Measurements from ENCODE around the gene PTGIS.

PTGIS gene

GRCh38 chr20:49477200-49477599 is 90.7 kb downstream of the PTGIS start:
- H3K4me1 ChIP-seq (ENCODE audit: control insufficient read depth, insufficient read depth, low read length), result 0 out of 2 replicates have a peak, but pooled peaks cover 3% of the 10 kb centered on the region
- H3K27me3 ChIP-seq (ENCODE audit: control insufficient read depth, insufficient read depth, low read length), result peaks cover 8% of the 10 kb centered on the region
- H3K36me3 ChIP-seq (ENCODE audit: control insufficient read depth, insufficient read depth, low read length), result no peaks in the 10 kb centered on the region
- no peak overlapping the region for H3K27ac ChIP-seq (ENCODE audit: low read depth, low read length)
- H3K9me3 ChIP-seq (ENCODE audit: control insufficient read depth, insufficient read depth, low read depth, low read length), result no peaks in the 10 kb centered on the region
- H3K4me3 ChIP-seq (ENCODE audit: low read depth, low read length), result no peak overlapping the region
- H3K9ac ChIP-seq (ENCODE audit: low read length), result no peak overlapping the region

- no peak overlapping the region for H3K9ac ChIP-seq (ENCODE audit: low read length)
- H3K4me3 ChIP-seq (ENCODE audit: low read depth, low read length), result no peak overlapping the region
- 0 out of 2 replicates have a peak, but pooled peaks cover 3% of the 10 kb centered on the region for H3K4me1 ChIP-seq (ENCODE audit: control insufficient read depth, insufficient read depth, low read length)
- no peaks in the 10 kb centered on the region for H3K36me3 ChIP-seq (ENCODE audit: control insufficient read depth, insufficient read depth, low read length)
- no peak overlapping the region for H3K27ac ChIP-seq (ENCODE audit: low read depth, low read length)
- no peaks in the 10 kb centered on the region for H3K9me3 ChIP-seq (ENCODE audit: control insufficient read depth, insufficient read depth, low read depth, low read length)
- no peaks in the 10 kb centered on the region for H3K27me3 ChIP-seq (ENCODE audit: control insufficient read depth, insufficient read depth, low read length)
Measured at GRCh38 chr20:49476016-49476355, 92.0 kb downstream of the PTGIS start.

GRCh38 chr20:49475292-49476015 is 92.5 kb downstream of the PTGIS start:
- Histone ChIP-seq H3K27me3 (ENCODE audit: control insufficient read depth, insufficient read depth, low read length) (no peaks in the 10 kb centered on the region), H3K27ac (ENCODE audit: low read depth, low read length) (no peak overlapping the region), H3K4me1 (ENCODE audit: control insufficient read depth, insufficient read depth, low read length) (0 out of 2 replicates have a peak, but pooled peaks cover 3% of the 10 kb centered on the region), H3K9ac (ENCODE audit: low read length) (no peak overlapping the region), H3K4me3 (ENCODE audit: low read depth, low read length) (no peak overlapping the region), H3K9me3 (ENCODE audit: control insufficient read depth, insufficient read depth, low read depth, low read length) (no peaks in the 10 kb centered on the region), H3K36me3 (ENCODE audit: control insufficient read depth, insufficient read depth, low read length) (no peaks in the 10 kb centered on the region)

- no peak overlapping the region for H3K4me3 ChIP-seq (ENCODE audit: low read depth, low read length)
- H3K9ac ChIP-seq (ENCODE audit: low read length), result no peak overlapping the region
- H3K4me1 ChIP-seq (ENCODE audit: control insufficient read depth, insufficient read depth, low read length), result 0 out of 2 replicates have a peak, but pooled peaks cover 3% of the 10 kb centered on the region
- H3K9me3 ChIP-seq (ENCODE audit: control insufficient read depth, insufficient read depth, low read depth, low read length), result no peaks in the 10 kb centered on the region
- no peak overlapping the region for H3K27ac ChIP-seq (ENCODE audit: low read depth, low read length)
- no peaks in the 10 kb centered on the region for H3K36me3 ChIP-seq (ENCODE audit: control insufficient read depth, insufficient read depth, low read length)
- H3K27me3 ChIP-seq (ENCODE audit: control insufficient read depth, insufficient read depth, low read length), result no peaks in the 10 kb centered on the region
Measured at GRCh38 chr20:49471397-49471796, 96.5 kb downstream of the PTGIS start.

- Histone ChIP-seq H3K4me1 (ENCODE audit: control insufficient read depth, insufficient read depth, low read length) (0 out of 2 replicates have a peak, but pooled peaks cover 2% of the 10 kb centered on the region), H3K27me3 (ENCODE audit: control insufficient read depth, insufficient read depth, low read length) (no peaks in the 10 kb centered on the region), H3K9me3 (ENCODE audit: control insufficient read depth, insufficient read depth, low read depth, low read length) (no peaks in the 10 kb centered on the region), H3K27ac (ENCODE audit: low read depth, low read length) (no peak overlapping the region), H3K4me3 (ENCODE audit: low read depth, low read length) (no peak overlapping the region), H3K9ac (ENCODE audit: low read length) (no peak overlapping the region), H3K36me3 (ENCODE audit: control insufficient read depth, insufficient read depth, low read length) (no peaks in the 10 kb centered on the region)
Measured at GRCh38 chr20:49470922-49471321, 97.0 kb downstream of the PTGIS start.

- no peak overlapping the region for H3K27ac ChIP-seq (ENCODE audit: low read depth, low read length)
- no peaks in the 10 kb centered on the region for H3K9me3 ChIP-seq (ENCODE audit: control insufficient read depth, insufficient read depth, low read depth, low read length)
- H3K27me3 ChIP-seq (ENCODE audit: control insufficient read depth, insufficient read depth, low read length), result no peaks in the 10 kb centered on the region
- no peak overlapping the region for H3K9ac ChIP-seq (ENCODE audit: low read length)
- H3K4me3 ChIP-seq (ENCODE audit: low read depth, low read length), result no peak overlapping the region
- no peaks in the 10 kb centered on the region for H3K36me3 ChIP-seq (ENCODE audit: control insufficient read depth, insufficient read depth, low read length)
- H3K4me1 ChIP-seq (ENCODE audit: control insufficient read depth, insufficient read depth, low read length), result no peaks in the 10 kb centered on the region
Measured at GRCh38 chr20:49469060-49469459, 98.9 kb downstream of the PTGIS start.

GRCh38 chr20:49468412-49468811 is 99.5 kb downstream of the PTGIS start:
- H3K9me3 ChIP-seq (ENCODE audit: control insufficient read depth, insufficient read depth, low read depth, low read length), result no peaks in the 10 kb centered on the region

GRCh38 chr20:49466114-49466912 is 101.6 kb downstream of the PTGIS start:
- no peaks in the 10 kb centered on the region for H3K9me3 ChIP-seq (ENCODE audit: control insufficient read depth, insufficient read depth, low read depth, low read length)
- no peaks in the 10 kb centered on the region for H3K4me1 ChIP-seq (ENCODE audit: control insufficient read depth, insufficient read depth, low read length)
- H3K27me3 ChIP-seq (ENCODE audit: control insufficient read depth, insufficient read depth, low read length), result no peaks in the 10 kb centered on the region
- H3K4me3 ChIP-seq (ENCODE audit: low read depth, low read length), result no peak overlapping the region
- no peaks in the 10 kb centered on the region for H3K36me3 ChIP-seq (ENCODE audit: control insufficient read depth, insufficient read depth, low read length)
- H3K27ac ChIP-seq (ENCODE audit: low read depth, low read length), result no peak overlapping the region
- H3K9ac ChIP-seq (ENCODE audit: low read length), result no peak overlapping the region

More at GRCh38 chr20:49468412-49468811, 99.5 kb downstream of the PTGIS start:
- Histone ChIP-seq H3K27ac (ENCODE audit: low read depth, low read length) (no peak overlapping the region), H3K9ac (ENCODE audit: low read length) (no peak overlapping the region), H3K27me3 (ENCODE audit: control insufficient read depth, insufficient read depth, low read length) (no peaks in the 10 kb centered on the region), H3K4me3 (ENCODE audit: low read depth, low read length) (no peak overlapping the region), H3K36me3 (ENCODE audit: control insufficient read depth, insufficient read depth, low read length) (no peaks in the 10 kb centered on the region), H3K4me1 (ENCODE audit: control insufficient read depth, insufficient read depth, low read length) (no peaks in the 10 kb centered on the region)

GRCh38 chr20:49464556-49464955 is 103.4 kb downstream of the PTGIS start:
- Histone ChIP-seq H3K9me3 (ENCODE audit: control insufficient read depth, insufficient read depth, low read depth, low read length) (no peaks in the 10 kb centered on the region), H3K4me1 (ENCODE audit: control insufficient read depth, insufficient read depth, low read length) (no peaks in the 10 kb centered on the region), H3K4me3 (ENCODE audit: low read depth, low read length) (no peak overlapping the region), H3K27ac (ENCODE audit: low read depth, low read length) (no peak overlapping the region), H3K27me3 (ENCODE audit: control insufficient read depth, insufficient read depth, low read length) (no peaks in the 10 kb centered on the region), H3K36me3 (ENCODE audit: control insufficient read depth, insufficient read depth, low read length) (no peaks in the 10 kb centered on the region), H3K9ac (ENCODE audit: low read length) (no peak overlapping the region)

- Histone ChIP-seq H3K36me3 (ENCODE audit: control insufficient read depth, insufficient read depth, low read length) (no peaks in the 10 kb centered on the region), H3K4me3 (ENCODE audit: low read depth, low read length) (no peak overlapping the region), H3K27ac (ENCODE audit: low read depth, low read length) (no peak overlapping the region), H3K27me3 (ENCODE audit: control insufficient read depth, insufficient read depth, low read length) (no peaks in the 10 kb centered on the region), H3K9me3 (ENCODE audit: control insufficient read depth, insufficient read depth, low read depth, low read length) (no peaks in the 10 kb centered on the region), H3K9ac (ENCODE audit: low read length) (no peak overlapping the region), H3K4me1 (ENCODE audit: control insufficient read depth, insufficient read depth, low read length) (no peaks in the 10 kb centered on the region)
Measured at GRCh38 chr20:49462626-49463025, 105.3 kb downstream of the PTGIS start.

- Histone ChIP-seq H3K36me3 (ENCODE audit: control insufficient read depth, insufficient read depth, low read length) (no peaks in the 10 kb centered on the region), H3K4me3 (ENCODE audit: low read depth, low read length) (no peak overlapping the region), H3K4me1 (ENCODE audit: control insufficient read depth, insufficient read depth, low read length) (no peaks in the 10 kb centered on the region), H3K9ac (ENCODE audit: low read length) (no peak overlapping the region), H3K9me3 (ENCODE audit: control insufficient read depth, insufficient read depth, low read depth, low read length) (no peaks in the 10 kb centered on the region), H3K27me3 (ENCODE audit: control insufficient read depth, insufficient read depth, low read length) (no peaks in the 10 kb centered on the region), H3K27ac (ENCODE audit: low read depth, low read length) (no peak overlapping the region)
Measured at GRCh38 chr20:49461894-49462620, 105.9 kb downstream of the PTGIS start.

Measured in HUES6 (cell line).